GM06990 (cell line): ENCODE results near the gene SUPT3H.

Source experiments
- DNase-seq: peaks from one replicate; pipeline ENCODE4 v3.0.0-alpha.2; 2011; ENCODE audit not compliant: insufficient read length; ENCODE audit errors: extremely low read depth
- H3K27me3 ChIP-seq: replicated peaks from 2 replicates; pipeline ENCODE4 v1.6.0; 2011; ENCODE audit warnings: low read length; ENCODE audit not compliant: control insufficient read depth, insufficient read depth
- H3K36me3 ChIP-seq: 2 replicates; pipeline ENCODE4 v1.5.1; 2011; ENCODE audit warnings: low read length; ENCODE audit not compliant: control insufficient read depth, insufficient read depth
- H3K4me3 ChIP-seq: replicated peaks from 2 replicates; pipeline ENCODE4 v1.5.1; 2011; ENCODE audit warnings: low read depth, mild to moderate bottlenecking, control low read depth, low read length
- TF ChIP-seq, protein P1 (sequence below): IDR thresholded peaks from 2 replicates; pipeline ENCODE4 v1.5.1; 2011; ENCODE audit warnings: low read length, control low read depth, mild to moderate bottlenecking, inconsistent platforms; ENCODE audit not compliant: insufficient read depth, poor library complexity, severe bottlenecking

The SUPT3H gene

DNA sequence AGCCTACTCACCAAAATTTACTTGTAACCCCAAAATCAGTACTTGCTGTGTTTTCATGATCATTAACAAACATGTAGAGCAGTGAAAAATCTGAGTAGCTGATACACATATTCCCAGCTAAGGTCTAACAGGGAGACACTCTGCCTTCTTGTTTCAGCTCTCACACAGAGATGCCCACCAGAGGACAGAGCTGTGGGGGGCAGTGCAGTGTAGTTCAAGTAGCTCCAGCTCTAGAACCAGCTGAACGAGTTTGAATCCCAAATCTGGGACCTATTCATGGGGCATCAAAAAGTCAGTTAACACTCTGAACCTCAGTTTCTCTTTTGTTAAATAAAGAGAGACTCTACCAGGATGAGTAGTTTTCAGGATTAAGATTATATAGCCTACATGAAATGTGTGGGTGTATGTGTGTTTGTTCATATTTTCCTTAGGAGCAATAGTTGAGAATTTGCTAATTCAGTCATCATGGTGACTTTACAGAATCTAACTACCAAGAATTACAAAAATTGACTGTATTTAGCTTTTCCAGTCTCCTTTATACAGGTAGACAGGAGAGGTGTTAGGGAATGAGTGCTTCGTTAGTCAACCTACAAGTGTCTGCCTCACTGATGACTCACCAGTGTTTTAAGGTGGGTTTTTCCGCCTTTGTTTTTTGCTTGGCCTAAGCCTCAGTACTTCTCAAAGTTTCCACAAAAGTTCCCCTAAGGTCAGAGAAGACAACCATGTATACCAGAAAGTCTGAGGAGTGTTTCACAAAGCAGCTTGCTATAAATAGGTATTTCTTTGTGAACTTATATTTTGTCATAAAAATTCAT lies 213.6 kb downstream of the SUPT3H start:
- DNase-seq, result peak; percentile 5
- Histone ChIP-seq H3K36me3 (no peaks in the 10 kb centered on the region), H3K4me3 (no peak overlapping the region), H3K27me3 (no peaks in the 10 kb centered on the region)
- TF ChIP-seq, protein P1, sequence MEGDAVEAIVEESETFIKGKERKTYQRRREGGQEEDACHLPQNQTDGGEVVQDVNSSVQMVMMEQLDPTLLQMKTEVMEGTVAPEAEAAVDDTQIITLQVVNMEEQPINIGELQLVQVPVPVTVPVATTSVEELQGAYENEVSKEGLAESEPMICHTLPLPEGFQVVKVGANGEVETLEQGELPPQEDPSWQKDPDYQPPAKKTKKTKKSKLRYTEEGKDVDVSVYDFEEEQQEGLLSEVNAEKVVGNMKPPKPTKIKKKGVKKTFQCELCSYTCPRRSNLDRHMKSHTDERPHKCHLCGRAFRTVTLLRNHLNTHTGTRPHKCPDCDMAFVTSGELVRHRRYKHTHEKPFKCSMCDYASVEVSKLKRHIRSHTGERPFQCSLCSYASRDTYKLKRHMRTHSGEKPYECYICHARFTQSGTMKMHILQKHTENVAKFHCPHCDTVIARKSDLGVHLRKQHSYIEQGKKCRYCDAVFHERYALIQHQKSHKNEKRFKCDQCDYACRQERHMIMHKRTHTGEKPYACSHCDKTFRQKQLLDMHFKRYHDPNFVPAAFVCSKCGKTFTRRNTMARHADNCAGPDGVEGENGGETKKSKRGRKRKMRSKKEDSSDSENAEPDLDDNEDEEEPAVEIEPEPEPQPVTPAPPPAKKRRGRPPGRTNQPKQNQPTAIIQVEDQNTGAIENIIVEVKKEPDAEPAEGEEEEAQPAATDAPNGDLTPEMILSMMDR, result no peak

DNA sequence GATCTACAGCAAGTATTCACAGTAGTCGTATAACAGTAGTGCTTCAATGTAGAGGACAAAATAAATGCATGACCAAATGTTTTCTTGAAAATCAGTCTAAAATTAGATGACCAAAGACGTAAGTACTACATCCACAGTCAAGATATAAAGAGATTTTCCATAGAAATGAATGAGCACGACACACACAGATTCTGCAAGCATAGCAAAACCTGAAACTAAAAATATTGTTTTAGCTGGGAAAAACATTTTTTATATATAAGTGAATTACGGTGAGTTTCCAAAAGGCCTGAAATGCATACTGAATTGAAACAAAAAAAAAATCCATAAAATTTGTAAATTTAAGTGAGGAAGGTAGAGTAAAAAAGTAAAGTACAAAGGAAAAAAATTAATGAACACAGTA lies 217.4 kb downstream of the SUPT3H start:
- H3K27me3 ChIP-seq, result no peaks in the 10 kb centered on the region
- TF ChIP-seq, protein P1, result no peak

DNA sequence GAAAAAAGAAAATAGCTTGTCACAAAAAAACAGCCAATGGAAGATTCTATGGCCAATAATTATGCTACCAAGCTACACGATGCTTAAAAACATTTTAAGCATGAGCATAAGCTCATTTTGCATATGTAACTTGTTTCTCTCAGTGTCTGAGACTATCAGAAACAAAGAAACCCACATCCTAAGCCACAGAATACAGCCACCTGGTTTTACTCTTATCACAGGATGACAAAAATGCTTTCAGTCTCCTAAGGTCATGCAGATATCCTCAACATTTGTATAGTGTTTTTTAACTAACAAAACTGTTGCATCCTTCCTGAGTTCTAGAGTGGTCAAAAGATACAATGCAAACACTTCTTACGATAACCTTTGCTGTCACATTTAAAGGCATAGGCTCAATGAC lies 221.7 kb downstream of the SUPT3H start:
- no peaks in the 10 kb centered on the region for H3K27me3 ChIP-seq
- TF ChIP-seq, protein P1, result no peak
- no peak overlapping the region for H3K4me3 ChIP-seq
- H3K36me3 ChIP-seq, result no peaks in the 10 kb centered on the region
- DNase-seq, result peak; percentile 36

More for the DNA sequence above, 217.4 kb downstream of the SUPT3H start:
- H3K4me3 ChIP-seq, result no peak overlapping the region
- DNase-seq, result no peak
- H3K36me3 ChIP-seq, result no peaks in the 10 kb centered on the region

DNA sequence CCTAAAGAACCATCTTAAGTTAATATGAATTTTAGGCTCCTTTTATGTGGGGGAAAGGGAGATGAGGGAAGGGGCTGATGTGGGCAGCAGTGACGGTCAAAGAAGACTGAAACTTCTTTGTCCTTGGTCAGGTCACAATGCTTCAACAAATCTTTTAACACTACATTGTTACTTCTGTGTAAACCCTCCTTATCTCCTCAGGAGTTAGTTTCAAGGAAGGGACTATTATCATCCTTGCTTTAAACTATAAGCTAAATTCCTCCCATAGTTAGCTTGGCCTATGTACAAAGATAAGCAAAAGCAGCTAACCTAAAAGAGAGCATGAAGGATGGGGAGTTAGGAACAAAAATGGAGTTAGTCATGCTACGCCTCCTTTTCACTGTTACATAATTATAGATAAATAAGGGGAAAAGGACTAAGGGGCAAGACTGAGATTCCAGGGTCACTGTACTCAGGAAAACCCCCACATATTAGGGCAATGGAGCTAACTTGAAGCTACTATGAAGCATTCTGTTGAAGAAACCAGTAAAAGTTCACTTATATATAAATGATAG lies 222.3 kb downstream of the SUPT3H start:
- no peaks in the 10 kb centered on the region for H3K36me3 ChIP-seq
- DNase-seq, result no peak
- TF ChIP-seq, protein P1, result no peak
- H3K4me3 ChIP-seq, result no peak overlapping the region
- H3K27me3 ChIP-seq, result no peaks in the 10 kb centered on the region

DNA sequence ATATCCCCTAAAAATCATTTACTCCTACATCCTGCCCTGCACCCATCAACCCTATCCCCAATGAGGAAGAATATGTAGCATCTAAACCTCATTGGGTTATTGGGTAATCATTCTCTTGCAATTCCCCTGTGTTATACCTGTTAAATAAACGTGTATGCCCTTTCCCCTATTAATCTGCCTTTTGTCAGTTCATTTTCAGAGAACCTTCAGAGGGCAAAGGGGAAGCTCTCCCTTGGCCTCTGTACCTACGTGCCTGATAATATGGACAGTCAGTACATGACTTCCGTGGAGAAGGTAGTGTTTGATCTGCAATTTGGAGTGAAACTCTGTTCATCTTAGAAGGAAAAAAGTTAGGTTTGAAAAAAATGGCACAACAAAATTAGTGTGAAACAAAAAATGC lies 223.1 kb downstream of the SUPT3H start:
- Histone ChIP-seq H3K36me3 (no peaks in the 10 kb centered on the region), H3K27me3 (no peaks in the 10 kb centered on the region), H3K4me3 (no peak overlapping the region)
- no peak for DNase-seq
- TF ChIP-seq, protein P1, result no peak
